Esophagus mucosa (tissue), 1 donor: ENCODE measurements around the gene GRIA4. TPM values are rescaled to one million over a fixed set of nuclear protein-coding genes. Genes with fewer than 3 reads are reported as not detected.

Experiments used
- ATAC-seq: fragments of 200-7000 bp; cut with Tn5 transposase; one replicate; pipeline ENCODE4 v1.9.1; 2020
- total RNA-seq: library from RNA; stranded (reverse); gene quantifications from one replicate; pipeline ENCODE4 v1.2.4, GENCODE V29; 2023
- donor health status: DM: yes; HTN: yes; CAD: no.

The GRIA4 gene
- total RNA-seq, 1 donor from 2014 or later: not detected

GRCh38 chr11:105790840-105791239 is 181.0 kb downstream of the GRIA4 start:
- ATAC-seq: no peak

GRCh38 chr11:105793092-105793491 is 183.2 kb downstream of the GRIA4 start:
- no peak for ATAC-seq

- ATAC-seq: no peak
These were observed 189.4 kb downstream of the GRIA4 start for GRCh38 chr11:105799263-105799662.

GRCh38 chr11:105799728-105800462 is 190.0 kb downstream of the GRIA4 start:
- ATAC-seq: no peak

- no peak for ATAC-seq
These were observed 192.5 kb downstream of the GRIA4 start for GRCh38 chr11:105802390-105802789.

GRCh38 chr11:105811242-105811641 is 201.4 kb downstream of the GRIA4 start:
- ATAC-seq: no peak

GRCh38 chr11:105821372-105821771 is 211.5 kb downstream of the GRIA4 start:
- no peak for ATAC-seq

GRCh38 chr11:105821781-105822180 is 211.9 kb downstream of the GRIA4 start:
- ATAC-seq: no peak

GRCh38 chr11:105823495-105824033 is 213.7 kb downstream of the GRIA4 start:
- no peak for ATAC-seq

- ATAC-seq: no peak
These were observed 214.7 kb downstream of the GRIA4 start for GRCh38 chr11:105824457-105825013.

GRCh38 chr11:105825141-105825540 is 215.3 kb downstream of the GRIA4 start:
- ATAC-seq: no peak

GRCh38 chr11:105827906-105828305 is 218.0 kb downstream of the GRIA4 start:
- no peak for ATAC-seq

GRCh38 chr11:105829084-105829483 is 219.2 kb downstream of the GRIA4 start:
- no peak for ATAC-seq

GRCh38 chr11:105834461-105834860 is 224.6 kb downstream of the GRIA4 start:
- ATAC-seq: no peak

GRCh38 chr11:105838668-105839384 is 229.0 kb downstream of the GRIA4 start:
- ATAC-seq: peak; percentile 33

- no peak for ATAC-seq
These were observed 230.5 kb downstream of the GRIA4 start for GRCh38 chr11:105840391-105840790.

GRCh38 chr11:105852403-105852802 is 242.5 kb downstream of the GRIA4 start:
- ATAC-seq: no peak

GRCh38 chr11:105854269-105854668 is 244.4 kb downstream of the GRIA4 start:
- no peak for ATAC-seq

GRCh38 chr11:105856954-105857353 is 247.1 kb downstream of the GRIA4 start:
- ATAC-seq: no peak

GRCh38 chr11:105857728-105858127 is 247.9 kb downstream of the GRIA4 start:
- ATAC-seq: no peak

- ATAC-seq: no peak
These were observed 249.0 kb downstream of the GRIA4 start for GRCh38 chr11:105858841-105859240.

GRCh38 chr11:105860105-105860504 is 250.2 kb downstream of the GRIA4 start:
- no peak for ATAC-seq

- no peak for ATAC-seq
These were observed 251.4 kb downstream of the GRIA4 start for GRCh38 chr11:105861225-105861624.
